A549 treated with Mapracorat at 1 μM for 4 hours (cell line): ENCODE results near the gene FUT9. TPM values are rescaled to one million over a fixed set of nuclear protein-coding genes. Genes with fewer than 3 reads are reported as not detected.

Source experiments
- total RNA-seq: library from RNA; stranded (reverse); fragments of 200-300 nt; extraction: Qiagen RNA extraction; gene quantifications from 5 replicates; pipeline ENCODE4 v1.2.3, GENCODE V29; 2022

FUT9 gene
- total RNA-seq, result not detected in 5 replicates

GRCh38 chr6:96015518-96016333 is at the start of gene FUT9:
FUT9 (plus strand) TSS chr6:96015974; CDS start chr6:96203156, 187,182 bp downstream.

